Measurements from ENCODE around the gene LRRC10B.

GRCh38 chr11:61509043-61510029 is 787 bp downstream of the LRRC10B start:
- peak; percentile 24 to 52 for TF ChIP-seq CTCF (conservative IDR thresholded peaks at IDR 0.05 in 1 of 2, IDR thresholded peaks at IDR 0.05 in 1 of 2; ENCODE audit: extremely low read depth in 1 of 2, insufficient read depth in 1 of 2, low read depth in 1 of 2, low read length in 2 of 2)
- TF ChIP-seq EZH2 (IDR thresholded peaks at IDR 0.05; ENCODE audit: borderline replicate concordance, low read length), result no peak
